Astrocyte of the hippocampus (primary cell): ENCODE measurements around the gene SCARB2.

Source experiments
- DNase-seq: peaks from one replicate; pipeline ENCODE4 v3.0.0; 2011; ENCODE audit warnings: low read depth, low spot score

SCARB2 gene

DNA sequence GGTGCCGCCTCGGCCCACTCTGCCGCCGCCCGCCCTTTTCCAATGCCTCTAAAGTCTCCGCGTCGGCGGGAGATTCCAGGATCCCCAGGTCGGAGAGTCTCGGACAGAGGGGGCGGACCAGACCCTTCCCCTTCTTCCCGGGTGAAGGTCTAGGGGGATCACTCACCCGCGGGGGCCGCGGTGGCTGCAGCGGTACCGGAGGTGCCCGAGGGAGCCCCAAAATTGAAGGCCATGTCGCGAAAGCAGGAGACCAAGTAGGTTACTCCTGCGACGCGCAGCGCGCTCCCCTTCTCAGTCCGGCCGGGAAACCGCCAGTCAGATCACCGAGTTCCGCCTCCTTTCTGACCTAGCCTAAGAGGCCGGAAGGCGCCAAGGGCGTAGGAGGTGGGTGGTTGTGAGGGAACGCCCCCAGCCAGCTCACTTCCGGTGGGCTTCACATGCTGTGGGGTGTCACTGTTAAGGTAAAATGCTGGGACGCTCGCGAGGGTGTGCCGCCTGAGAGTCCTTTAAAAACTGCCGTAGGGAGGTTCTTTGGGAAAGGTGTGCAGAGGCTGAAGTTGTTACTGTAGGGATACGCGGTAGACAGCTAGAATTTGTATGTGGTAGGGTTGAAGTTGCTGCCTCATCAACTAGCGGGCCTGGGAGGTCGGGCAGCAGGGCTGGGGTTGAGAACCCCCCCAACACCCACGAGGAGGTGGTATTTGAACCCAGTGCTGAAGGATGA lies 65.3 kb downstream of the SCARB2 start, which contains the start of gene NUP54:
TSS of gene NUP54 (minus strand) at position 256 of the 724 bp plus-strand sequence. CDS start at position 233, 23 bp downstream.
- peak; percentile 98 for DNase-seq

DNA sequence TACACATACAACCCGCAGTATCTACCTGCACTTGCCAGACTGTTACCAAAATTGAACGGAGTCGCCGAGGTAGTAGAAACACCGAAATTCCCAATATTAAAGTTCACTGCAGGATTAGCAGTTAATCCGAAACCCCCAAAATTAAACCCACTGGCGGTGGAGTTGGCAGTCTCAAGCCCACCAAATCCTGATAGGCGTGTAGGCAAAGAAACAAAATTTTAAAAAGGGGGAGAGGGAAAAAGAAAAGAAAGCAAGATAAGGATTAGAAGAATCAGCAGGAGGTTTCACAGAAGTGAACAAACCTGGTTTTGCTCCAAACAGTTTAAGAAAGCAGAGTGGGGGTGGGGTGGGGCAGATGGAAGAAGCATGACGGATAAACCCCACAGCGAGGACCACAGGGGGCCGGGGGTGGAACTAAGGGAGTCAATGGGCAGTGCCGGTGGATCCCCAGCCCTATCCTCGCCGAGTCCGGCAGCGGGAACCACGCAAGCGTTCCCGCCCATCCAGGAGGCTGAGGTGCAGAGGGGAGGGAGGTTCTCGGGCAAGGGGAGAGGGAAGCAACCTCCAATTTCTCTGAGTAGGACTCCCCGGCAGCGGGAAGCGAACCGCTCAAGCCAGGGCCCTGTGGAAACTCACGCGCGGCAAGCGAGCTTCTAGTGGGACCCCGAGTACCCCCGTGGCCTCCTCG lies 66.0 kb downstream of the SCARB2 start:
- DNase-seq, result peak; percentile 85

- DNase-seq, result no peak
Observed at GRCh38 chr4:76144546-76144945, 69.1 kb downstream of the SCARB2 start.

DNA sequence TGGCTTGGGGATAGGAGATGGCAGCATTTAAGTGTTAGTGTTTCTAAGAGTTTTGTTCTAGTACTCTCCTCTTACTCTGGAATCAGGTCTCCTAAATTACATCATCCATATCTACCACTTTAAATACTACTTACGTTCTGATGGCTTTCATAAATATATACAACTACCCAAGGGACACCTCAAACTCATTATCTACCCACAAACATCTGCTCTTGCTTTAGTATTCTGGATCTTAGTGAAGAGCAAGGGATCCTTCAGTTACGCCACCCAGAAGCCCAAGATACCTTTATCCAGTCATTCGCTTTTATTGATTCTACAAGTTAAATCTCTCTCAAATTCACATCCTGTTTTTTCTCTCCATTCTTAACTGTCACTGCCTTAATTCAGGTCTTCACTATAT lies 72.4 kb downstream of the SCARB2 start:
- DNase-seq, result no peak

DNA sequence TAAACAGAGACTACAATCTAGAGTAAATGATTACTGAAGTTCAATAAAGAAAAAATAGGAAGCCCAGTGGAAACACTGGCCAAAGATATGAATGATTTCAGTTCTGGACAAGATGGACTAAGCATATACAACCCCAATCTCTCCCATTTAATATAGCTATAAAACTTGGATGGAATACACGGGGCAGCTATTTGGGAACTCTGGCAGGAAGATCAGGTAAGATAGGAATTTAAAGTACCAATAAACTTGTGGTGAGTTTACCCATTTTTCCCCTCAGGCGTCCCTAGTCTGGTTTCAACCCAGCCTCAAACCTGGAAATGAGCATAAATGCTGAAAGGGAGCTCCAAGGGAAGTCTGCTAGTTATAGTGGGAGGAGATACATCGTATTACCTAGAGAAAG lies 85.9 kb downstream of the SCARB2 start:
- no peak for DNase-seq

GRCh38 chr4:76125816-76126215 lies 87.8 kb downstream of the SCARB2 start:
- no peak for DNase-seq

GRCh38 chr4:76120199-76120598 lies 93.4 kb downstream of the SCARB2 start:
- DNase-seq, result no peak

DNA sequence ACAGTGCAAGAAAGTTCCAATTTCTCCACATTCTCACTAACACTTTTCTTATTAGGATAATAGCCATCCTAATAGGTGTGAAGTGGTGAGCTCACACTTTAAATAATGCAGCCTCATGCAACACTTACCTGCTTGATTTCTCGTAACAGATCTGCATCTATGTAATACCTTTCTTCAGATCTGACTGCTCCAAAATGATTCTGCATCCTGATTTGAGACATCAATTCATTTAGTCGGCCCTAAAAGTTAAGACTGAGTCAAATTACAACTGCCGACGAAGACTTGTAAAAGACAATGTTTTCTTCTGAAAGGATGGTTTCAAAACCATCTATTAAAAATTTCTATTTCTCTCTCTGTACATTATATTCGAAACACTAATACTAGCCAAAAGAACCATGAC lies 96.1 kb downstream of the SCARB2 start:
- no peak for DNase-seq

DNA sequence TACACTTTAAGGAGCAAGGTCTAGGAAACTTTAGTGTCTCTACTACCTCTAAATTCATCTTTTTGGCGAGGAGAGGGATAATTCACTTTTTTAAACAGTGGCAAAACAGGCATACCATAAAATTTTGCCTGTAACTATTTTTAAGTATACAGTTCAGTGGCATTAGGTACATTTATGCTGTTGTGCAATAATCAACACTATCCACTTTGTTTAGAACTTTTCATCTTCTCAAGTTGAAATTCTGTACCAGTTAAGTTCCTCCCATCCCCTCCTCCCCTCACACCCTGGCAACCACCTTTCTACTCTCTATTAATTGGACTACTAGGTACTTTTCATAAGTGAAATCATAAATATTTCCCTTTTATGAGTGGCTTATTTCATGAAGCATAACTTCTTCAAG lies 96.8 kb downstream of the SCARB2 start:
- DNase-seq, result no peak
